Globus pallidus (tissue), 1 donor: ENCODE results near the gene ZNF622.

Source experiments
- DNase-seq: peaks from one replicate; pipeline ENCODE4 v3.0.0-alpha.2; 2015; ENCODE audit warnings: low spot score

The ZNF622 gene, protein sequence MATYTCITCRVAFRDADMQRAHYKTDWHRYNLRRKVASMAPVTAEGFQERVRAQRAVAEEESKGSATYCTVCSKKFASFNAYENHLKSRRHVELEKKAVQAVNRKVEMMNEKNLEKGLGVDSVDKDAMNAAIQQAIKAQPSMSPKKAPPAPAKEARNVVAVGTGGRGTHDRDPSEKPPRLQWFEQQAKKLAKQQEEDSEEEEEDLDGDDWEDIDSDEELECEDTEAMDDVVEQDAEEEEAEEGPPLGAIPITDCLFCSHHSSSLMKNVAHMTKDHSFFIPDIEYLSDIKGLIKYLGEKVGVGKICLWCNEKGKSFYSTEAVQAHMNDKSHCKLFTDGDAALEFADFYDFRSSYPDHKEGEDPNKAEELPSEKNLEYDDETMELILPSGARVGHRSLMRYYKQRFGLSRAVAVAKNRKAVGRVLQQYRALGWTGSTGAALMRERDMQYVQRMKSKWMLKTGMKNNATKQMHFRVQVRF

DNA sequence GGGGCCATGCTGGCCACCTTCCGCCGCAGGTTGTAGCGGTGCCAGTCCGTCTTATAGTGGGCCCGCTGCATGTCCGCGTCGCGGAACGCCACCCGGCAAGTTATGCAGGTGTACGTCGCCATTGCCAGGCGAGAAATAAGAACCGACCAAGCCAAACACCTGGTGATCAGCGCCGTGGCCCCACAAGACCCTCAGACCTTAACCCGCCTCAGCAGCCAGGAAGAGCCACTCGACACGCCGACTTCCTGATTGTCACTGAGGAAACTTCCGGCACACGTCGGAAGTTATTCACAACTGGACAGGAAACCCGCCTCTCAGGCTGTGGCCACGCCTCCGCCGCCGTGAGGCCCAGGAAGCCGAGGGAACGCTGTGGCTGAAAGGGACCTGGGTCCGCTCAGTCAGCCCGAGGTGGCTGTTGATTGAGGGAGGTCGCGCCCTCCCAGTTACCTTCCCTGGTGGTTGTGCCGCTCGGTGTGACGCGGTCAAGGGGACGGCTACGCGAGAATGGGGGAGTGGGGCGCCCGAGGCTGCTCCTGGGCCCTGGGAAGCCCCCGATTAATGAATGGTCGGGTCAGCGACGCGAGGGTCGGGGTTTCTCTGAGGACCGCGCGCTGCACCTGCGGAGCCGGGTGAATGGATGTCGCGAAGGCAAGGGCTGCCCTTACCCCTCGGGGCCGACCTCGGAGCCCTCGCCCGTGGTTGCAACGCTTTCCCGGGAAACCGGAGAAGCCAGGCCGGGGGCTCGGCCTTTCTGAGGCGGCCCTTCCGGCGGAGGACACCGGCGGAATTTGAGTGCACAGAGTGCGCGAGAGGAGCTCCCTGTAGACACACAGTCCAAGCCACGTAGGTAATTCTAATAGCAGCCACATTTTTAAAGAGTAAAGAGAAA is at the start of gene ZNF622:
Gene ZNF622, minus strand, starts transcription at position 257 of the 889 bp plus-strand sequence. Its CDS starts 135 bp downstream, at position 122.
- peak; percentile 91 for DNase-seq

DNA sequence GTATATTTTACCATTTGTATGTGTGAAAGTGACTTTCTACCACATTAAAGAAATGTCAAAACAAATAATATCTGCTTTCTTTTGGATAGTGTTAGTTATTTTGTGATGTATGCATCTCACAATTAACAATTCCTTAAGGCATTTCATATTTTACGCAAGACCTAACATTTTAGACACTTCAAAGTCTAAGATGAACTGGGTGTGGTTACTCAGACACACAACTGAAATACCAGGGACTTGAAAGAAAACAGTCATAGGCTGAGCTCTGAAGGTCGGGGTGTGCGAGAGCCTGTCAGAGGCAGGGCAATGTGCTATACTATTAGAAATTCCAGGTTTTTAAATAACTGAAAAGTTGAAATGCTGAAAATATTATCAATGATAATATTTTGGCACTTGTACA is 44.5 kb upstream of the ZNF622 start:
- DNase-seq = no peak

DNA sequence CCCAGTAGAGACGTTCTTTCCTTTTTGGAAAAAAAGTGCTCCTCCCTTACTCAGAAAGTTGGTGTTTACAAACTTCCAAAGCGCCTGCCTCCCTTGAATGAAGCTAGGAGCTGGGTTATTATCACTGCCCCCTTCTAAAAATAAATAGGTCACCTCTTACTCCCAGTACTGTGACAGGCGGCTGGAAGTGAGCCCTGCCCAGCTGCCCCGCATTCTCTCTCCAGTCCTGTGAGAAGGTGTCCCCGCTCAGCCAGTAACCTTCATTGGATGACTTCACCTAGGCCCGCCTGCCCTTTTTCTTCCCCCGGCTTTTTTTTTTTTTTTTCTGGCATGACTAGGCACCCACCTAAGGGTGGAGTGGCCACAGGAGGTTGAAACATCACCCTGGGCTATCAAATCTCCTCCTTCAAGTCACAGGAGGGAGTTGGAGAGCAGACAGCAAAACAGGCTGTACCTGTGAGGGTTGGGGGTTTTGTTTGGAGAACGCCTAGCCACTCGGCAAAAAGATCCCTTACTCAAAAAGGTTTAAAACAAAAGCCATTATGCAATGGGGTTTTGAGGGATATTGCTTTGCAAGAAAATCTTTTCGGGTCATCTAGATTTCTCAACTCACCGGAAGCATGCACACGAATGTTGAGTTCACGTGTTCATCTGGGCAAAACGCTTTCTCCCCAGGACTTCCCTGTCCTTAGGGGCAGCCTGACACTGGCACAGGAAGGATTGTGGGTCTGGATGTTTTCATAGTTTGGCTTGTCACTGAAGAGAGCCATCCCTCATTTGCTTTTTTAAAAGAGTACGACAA is 43.3 kb upstream of the ZNF622 start:
- no peak for DNase-seq

DNA sequence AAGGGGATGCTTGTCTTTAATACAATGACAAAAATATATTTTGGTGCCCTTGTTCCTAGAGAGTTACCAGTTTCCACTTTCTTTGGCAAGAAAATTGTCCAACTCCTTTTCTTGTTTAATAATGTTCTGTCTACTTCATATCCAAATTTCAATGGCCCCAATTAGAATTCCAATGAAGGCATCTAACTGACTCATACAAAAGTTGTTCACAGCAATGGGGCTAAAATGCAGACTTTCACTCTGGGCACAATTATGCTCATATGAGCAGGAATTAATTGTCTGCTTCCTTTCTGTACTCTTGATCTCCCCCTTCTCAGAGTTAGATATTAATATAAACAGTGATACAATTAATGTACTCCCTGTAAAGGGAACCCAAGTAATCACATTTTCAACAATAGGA is 42.1 kb upstream of the ZNF622 start:
- DNase-seq = no peak

DNA sequence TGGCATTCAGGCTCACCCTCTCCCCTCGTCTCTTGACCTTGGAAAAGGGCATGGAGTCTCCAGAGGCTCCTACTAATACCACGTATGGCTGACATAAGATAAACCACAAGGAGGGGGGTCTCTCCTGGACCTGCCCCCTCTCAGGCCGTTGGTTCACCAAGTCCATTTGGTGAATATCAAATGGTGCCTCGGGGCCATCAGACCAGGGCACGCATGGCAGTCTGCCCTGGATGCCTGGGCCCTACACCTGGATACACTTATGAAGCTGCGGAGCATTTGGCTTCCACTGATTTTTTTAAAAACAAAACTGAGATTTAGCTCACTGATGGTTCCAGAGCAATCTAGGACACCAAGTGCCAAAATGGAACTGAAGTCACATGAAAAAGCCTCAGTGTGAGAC is 40.3 kb upstream of the ZNF622 start:
- no peak for DNase-seq

DNA sequence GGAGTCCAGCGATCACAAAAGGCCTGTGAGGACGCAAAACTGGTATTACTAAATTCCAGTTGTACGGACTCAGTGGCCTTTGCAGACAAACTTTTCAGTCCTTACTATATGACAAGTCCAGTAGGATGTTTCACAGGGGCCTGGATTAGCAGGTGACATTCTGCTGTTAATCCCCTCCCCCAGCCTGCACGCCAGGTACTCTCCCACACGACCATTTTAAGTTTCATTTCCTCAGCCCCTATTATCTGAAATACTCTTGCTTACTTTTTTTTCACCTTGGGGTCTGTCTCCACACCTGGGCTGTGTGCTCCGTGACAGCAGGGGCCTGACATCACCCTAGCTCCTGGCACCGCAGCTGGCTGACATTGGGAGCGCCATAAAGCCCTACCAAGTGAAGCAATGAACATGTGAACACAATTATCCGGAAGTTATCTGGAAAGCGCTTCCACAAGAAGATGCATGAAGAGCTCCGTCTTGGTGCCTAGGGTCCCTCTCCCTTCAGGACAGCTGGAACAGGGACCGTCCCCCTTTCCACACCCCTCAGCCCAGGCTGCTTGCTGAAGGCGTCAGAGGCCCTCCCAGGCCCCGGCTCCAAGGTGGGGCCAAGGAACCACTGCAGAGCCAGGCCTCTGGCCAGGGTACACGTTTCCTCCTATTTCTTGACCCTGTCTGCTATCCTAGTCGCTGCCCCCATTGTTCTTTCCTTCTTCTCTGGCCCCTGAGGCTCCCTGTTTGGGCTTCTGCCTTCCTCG is 39.7 kb upstream of the ZNF622 start:
- no peak for DNase-seq

DNA sequence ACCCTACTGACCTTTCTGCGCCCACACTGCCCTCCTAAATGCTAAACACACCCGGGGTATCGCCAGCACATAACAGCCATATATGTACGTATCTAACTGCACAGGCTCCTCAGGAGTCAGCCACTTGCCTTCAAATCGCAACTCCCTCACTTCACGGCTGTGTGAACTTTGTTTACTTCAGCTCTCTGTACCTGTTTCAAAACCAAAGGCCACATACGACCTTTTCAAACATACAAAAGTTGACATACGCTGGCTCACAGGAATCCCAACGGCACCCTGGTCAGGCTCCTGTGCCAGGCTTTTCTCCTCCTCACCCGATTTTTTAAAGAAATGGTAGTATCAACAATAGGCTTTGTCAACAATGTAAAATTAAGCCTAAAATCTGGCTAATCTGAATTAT is 39.0 kb upstream of the ZNF622 start:
- DNase-seq = no peak

DNA sequence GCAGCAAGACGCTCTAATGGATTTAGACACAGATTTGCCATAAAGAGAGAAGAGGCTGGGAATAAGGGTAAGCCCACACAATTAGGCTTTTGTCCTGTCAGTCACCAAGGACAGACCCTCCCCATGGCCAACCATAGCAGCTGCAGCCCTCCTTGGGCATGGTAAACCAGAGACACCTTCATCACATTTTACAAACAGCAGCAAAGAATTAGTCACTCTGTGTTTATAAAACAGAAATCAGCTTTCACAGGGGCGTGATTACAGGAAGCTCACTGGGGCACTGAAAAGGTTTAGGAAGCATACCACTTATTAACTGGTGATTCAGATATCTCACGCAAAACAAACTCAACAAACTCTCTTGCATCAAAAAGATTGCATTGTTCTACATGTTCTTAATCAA is 37.3 kb upstream of the ZNF622 start:
- no peak for DNase-seq

DNA sequence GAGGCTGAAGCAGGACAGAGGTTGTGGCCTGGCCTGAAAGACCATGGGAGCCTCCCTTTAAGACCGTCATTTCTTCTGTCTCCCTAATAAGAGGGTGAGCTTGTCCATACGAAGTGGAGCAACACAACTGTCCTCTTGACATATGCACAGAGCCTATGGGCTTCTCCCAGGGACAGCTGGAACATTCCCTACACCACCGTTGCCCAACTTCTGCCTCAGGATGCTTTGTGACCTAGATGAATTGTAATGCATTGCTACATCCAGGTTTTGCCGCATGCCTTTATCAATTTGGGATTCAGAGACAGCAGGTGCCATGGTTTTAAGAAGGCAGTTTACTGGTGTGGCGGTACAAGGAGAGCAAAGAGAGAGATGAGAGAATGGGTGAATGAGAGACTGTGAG is 34.4 kb upstream of the ZNF622 start:
- DNase-seq = no peak

DNA sequence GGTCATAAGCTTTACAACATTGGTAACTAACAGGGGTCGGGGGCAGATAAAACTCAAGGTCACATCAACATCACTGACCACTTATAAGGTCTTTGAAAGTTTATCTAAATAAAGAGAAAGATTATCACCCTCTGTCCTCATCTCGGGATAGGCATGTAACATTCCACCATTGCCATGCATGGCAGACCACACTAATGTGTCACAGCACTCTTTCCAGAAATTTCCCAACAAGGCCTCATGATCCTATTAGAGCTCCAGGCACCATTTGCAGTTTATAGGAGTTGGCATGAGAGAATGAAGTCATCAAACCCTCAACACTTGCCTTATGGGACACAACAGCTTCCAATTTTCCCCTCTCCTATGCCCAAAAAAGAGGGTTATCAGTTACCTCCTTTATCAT is 31.9 kb upstream of the ZNF622 start:
- DNase-seq = no peak

DNA sequence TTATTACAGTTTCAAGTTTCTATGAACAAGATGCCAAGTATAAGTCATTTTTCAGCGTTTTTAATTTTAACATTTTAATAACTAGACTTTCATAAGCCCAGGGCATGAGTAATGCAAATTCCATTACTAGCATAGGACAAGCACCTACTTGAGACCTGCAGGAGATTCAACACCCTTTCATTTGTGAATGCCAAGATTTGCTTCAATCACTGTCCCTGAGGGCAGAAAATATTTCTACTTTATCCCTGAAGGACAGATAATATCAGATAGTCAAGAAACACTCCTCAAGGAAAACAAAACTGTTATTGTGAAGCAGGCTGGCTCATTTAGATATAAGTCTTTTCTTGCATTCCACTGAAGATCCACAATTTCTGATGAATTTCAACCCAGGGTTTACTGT is 27.7 kb upstream of the ZNF622 start:
- DNase-seq = no peak

DNA sequence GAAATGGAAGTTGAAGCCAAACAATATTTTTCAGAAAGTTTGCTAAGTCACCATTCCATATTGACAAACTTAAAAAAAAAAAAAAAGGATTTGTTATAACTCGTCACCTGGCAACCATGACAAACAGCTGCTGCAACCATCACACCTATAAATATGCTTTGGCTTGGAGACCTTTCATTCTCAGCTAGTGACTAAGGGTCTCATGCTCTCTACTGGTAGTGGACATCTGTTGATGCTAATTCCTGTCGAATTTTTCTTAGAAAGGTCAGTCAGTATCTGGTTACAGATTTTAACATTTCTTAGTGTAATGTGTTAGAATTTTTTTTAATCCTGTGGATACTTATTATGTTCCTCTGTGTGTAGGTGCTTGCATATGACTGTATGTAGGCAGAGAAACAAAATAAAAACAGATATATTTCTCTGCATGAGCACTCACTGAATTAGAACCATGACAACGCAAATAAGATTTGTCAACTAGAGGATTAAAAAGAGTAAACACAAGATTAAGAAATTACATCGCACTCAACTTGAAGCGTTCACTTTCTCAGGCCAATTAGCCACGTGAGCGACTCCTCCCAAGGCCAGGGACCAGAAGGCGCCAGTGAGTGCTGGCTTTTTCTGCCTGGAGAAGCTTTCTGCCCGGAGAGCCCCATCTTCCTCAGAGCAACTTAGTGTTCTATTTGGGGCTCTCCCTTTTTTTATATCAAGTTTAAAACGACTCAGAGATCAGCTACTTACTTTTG is 27.0 kb upstream of the ZNF622 start:
- peak; percentile 37 for DNase-seq

DNA sequence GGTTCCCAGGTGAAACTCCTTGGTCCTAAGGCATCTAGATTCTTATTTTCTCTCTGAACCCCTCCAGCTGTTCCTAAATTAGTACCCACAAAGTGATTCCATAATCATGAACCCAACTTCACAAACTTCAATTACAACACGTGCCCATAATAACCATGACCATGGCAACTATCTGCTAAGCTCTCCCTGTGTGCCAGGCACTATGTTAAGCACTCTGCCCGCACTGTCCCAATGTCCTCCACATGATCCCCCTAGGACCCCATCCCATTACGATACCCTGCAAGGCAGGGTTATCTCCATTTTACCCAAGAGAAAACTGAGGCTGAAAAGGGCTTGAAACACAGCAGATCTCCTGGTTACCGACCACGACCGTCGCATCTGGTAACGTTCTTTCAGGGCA is 25.3 kb upstream of the ZNF622 start:
- DNase-seq = no peak

DNA sequence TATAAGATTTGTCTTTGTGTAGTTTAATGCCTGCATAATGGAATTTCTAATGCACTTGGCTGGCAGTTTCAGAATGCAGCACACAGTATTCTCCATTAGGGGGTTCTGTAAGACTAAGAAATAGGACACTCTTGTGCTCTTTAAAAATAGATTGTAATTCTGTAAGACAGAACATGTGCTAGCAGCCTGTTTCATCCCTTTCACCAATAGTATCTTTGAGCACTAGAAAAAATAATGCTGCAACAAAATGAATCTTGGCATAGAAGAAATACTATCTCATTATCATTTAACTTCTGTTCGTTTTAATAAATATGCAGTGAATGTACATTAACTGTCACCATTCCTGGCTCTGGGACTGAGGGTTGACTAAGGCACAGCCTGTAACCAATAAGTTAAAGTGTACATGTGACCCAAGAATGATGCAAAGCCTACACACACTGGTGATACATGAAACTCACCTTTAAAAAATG is 23.8 kb upstream of the ZNF622 start:
- DNase-seq = peak; percentile 80

DNA sequence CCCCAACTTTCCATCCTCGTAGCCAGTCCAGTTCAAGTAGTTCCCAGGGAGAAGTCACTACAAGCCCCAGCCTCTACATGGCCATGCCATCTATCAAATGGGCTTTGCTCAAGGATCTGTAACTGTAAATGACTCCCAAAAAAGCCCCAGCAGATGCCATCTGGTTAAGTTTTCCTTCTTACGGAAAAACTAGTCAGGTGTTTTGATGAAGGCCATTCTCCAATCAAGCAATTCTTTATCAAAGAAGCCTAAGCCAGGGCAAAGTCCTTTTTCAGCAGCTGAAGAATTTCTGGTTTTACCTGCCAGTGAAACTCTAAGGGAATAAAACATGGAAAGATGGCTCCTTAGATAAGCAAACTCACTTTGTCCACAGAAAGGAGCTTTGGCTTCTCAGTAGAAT is 21.9 kb upstream of the ZNF622 start:
- no peak for DNase-seq

DNA sequence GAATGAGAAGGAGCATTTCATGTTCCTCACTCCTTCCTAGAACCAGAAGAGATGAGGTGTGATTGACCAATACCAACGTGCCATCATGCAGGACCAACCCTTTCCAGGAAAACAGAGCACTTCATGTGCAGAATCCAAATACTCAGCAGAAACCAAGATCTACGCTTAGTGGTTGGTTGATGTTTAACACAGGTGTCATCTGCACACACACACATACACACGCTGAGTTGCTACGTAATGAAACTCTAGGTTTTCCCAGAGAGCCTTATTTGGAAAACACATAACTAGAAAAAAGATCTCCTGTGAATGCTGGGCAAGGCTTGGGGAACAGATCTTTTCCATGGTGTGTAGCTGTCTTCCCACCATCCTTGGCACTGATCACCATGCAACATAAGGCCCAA is 21.1 kb upstream of the ZNF622 start:
- no peak for DNase-seq

DNA sequence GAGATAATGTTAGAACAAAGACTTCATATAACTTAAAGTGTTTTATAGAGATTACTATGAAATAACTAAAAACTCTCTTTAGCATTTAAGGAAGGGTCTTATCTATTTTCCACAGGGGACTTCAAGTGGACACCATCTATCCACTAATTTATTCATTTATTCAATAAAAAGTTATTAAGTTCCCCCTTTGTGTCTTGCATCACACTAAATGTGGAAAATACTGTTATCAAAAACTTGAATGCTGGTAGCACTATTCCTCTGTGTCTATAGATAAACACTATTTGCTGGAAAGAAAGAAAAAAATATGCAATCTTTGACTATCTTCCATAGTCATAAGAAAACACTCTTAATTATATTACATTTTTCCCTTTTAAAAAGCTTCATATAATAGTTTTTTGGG is 20.1 kb upstream of the ZNF622 start:
- no peak for DNase-seq

DNA sequence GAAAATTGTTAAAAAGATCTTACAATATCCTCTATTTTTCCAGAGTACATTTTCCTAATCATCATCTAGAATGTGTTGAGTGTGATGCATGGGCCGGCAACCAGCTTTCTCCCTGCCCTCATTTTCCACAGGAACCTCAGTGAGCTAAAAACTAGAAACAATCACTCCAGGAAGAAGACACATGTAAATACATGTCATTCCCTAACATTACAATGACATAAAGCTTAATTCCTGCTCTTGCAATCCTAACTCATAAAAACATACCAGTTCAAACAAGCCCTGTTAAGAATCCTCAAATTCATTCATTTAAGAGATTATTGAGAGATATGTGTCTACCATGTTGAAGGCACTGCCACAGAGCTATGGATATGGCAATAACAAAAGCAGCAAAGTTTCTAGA is 18.5 kb upstream of the ZNF622 start:
- DNase-seq = no peak

DNA sequence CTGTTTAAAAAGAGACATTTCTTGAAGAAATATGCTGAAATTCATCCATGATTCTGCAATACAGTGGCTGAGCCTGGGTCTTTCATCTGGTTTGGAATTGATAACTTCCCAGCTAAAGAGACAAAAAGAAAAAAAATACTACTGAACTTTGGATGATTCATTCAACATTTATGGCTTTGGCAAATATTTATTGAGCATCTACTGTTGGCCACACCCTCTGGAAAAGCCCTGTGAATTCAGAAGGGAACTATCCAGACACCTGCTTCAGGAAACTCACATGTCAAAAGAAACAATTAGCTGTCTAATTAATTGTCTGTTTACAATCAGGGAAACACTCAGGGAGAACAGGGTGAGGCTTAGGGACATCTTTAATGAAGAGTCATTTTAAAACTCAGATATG is 17.8 kb upstream of the ZNF622 start:
- no peak for DNase-seq

DNA sequence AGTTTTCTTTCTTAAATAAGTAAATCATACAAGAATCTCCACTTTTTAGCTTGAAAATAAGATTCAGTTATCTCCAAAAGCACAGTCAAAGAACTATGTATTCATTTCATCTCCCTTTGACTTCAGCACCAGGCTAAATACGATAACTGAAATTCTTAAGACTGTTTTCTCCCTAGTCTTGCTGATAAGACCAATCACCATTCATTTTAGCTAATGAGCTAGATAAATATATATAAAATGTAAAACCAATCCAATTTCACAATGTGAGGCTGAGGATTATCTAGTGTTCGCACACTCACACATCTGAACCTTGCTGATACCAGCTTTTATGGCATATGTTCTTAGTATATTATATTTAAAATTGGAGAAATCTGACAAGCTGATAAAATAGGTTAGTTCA is 17.3 kb upstream of the ZNF622 start:
- no peak for DNase-seq
